GM23338 (cell line): ENCODE measurements around the gene FHIP1B.

Experiments
- EZH2 ChIP-seq: fragments of 200-600 bp; sonication (generic); IDR thresholded peaks from one replicate; pipeline ENCODE4 v1.8.0; 2017; ENCODE audit warnings: antibody characterized with exemption, mild to moderate bottlenecking, low read depth; ENCODE audit not compliant: unreplicated experiment
- POLR2AphosphoS5 ChIP-seq: IDR thresholded peaks from 2 replicates; pipeline ENCODE4 v1.6.1; 2016; ENCODE audit warnings: antibody characterized with exemption, low read depth
- TF ChIP-seq, protein P1 (sequence below), 2 experiments: fragments of 200-600 bp in 1 of 2; sonication (generic) in 1 of 2; conservative IDR thresholded peaks; 2 replicates each; pipeline versions ENCODE4 v1.5.1 to v1.6.1; 2016 to 2017; ENCODE audit warnings: antibody characterized with exemption in 2 of 2, low read depth in 2 of 2, mild to moderate bottlenecking in 2 of 2, moderate library complexity in 1 of 2

DNA sequence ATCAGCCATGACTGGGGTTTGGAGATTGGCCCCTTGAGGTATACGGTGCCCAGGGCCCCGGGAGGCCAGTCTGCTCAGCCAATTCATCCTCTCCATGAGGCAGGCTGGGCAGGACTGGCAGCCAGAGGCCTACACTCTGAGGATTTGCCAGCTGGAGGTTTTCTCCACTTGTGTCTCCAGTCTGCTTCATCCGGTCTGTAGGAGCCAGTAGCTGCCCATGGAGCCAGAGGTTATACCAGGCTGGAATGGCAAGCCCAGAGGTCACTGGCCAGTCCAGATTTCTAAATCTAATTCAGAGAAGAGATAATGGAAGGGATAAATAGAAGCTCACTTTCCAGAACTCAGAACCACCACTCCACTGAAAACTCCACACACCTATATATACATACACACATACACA is 10.0 kb downstream of the FHIP1B start:
- TF ChIP-seq EZH2 = no peak
- TF ChIP-seq, protein P1, sequence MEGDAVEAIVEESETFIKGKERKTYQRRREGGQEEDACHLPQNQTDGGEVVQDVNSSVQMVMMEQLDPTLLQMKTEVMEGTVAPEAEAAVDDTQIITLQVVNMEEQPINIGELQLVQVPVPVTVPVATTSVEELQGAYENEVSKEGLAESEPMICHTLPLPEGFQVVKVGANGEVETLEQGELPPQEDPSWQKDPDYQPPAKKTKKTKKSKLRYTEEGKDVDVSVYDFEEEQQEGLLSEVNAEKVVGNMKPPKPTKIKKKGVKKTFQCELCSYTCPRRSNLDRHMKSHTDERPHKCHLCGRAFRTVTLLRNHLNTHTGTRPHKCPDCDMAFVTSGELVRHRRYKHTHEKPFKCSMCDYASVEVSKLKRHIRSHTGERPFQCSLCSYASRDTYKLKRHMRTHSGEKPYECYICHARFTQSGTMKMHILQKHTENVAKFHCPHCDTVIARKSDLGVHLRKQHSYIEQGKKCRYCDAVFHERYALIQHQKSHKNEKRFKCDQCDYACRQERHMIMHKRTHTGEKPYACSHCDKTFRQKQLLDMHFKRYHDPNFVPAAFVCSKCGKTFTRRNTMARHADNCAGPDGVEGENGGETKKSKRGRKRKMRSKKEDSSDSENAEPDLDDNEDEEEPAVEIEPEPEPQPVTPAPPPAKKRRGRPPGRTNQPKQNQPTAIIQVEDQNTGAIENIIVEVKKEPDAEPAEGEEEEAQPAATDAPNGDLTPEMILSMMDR (conservative IDR thresholded peaks at IDR 0.05; ENCODE audit: low read depth in 2 of 2) = no peak
- TF ChIP-seq POLR2AphosphoS5 = no peak
